ENCODE data around the gene APLP2. TPM values are rescaled to one million over a fixed set of nuclear protein-coding genes. Genes with fewer than 3 reads are reported as not detected.

Gene APLP2
- polyA plus RNA-seq, 1 donor from 2014 or later = 226 TPM

DNA sequence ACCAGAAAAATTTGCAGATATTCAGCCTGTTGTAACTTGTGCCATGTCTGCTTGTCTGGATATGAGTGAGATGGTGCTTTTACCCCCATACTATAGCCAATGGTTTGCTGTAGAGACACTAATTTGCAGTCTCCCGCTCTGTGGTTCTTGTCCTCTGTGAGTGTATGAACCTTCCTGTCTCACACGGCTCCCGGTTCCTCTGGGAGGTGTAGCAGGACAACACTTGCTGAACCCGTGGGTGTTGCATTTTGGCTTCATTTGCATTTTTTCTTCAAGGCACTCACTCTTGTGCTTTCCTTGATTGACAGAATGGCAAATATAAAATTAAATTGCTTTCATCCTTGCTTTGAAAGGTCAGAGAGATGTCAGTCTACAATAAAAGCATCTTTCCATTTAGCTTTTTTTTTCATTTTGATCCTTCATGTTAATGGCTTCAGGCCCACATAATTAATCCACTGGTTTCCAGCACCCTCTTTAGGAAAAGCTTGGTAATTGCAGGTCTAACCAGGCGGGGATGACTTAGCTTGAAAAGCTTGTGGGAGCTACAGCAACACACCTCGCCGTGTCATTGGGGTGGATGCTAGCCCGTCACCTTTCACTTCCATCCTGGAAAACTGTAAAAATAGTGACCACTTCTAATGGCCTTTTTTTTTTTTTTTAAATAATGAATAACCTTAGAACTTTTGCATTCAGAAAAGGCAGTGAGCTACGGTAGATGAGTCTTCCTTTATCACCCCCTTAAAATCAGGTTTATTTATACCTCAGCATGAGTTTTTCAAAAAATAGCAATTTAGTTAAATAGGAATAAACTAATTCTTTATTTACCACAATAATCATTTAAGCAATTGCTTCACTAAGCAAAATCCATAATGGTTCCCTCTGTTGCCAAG lies 62.5 kb downstream of the APLP2 start:
- no peak overlapping the region for H3K4me2 ChIP-seq (ENCODE audit: low read length)
- no peaks in the 10 kb centered on the region for H3K9me2 ChIP-seq (ENCODE audit: insufficient read depth, low read length)
- no peaks in the 10 kb centered on the region for H3K9me3 ChIP-seq (ENCODE audit: low read length)
- no peaks in the 10 kb centered on the region for H4K20me1 ChIP-seq (ENCODE audit: insufficient read depth)
- no peaks in the 10 kb centered on the region for H3K79me2 ChIP-seq (replicated peaks; ENCODE audit: insufficient read depth, low read length)
- no peaks in the 10 kb centered on the region for H3F3A ChIP-seq (ENCODE audit: insufficient read depth, low read length, poor library complexity, severe bottlenecking)
- H3K4me3 ChIP-seq (ENCODE audit: low read length) = no peak overlapping the region
- no peak overlapping the region for H2AFZ ChIP-seq (ENCODE audit: low read depth, low read length)
- peaks cover 8% of the 10 kb centered on the region for H3K36me3 ChIP-seq (ENCODE audit: insufficient read depth, low read length)
- TF ChIP-seq SMC3 (conservative IDR thresholded peaks at IDR 0.05; ENCODE audit: poor library complexity) (peak; percentile 74), EP300 (conservative IDR thresholded peaks at IDR 0.05; ENCODE audit: poor library complexity, severe bottlenecking) (no peak), POLR2AphosphoS5 (IDR thresholded peaks at IDR 0.05) (no peak), MXI1 (conservative IDR thresholded peaks at IDR 0.05; ENCODE audit: poor library complexity, severe bottlenecking) (no peak), RAD21 (conservative IDR thresholded peaks at IDR 0.05) (peak; percentile 78), EZH2 (IDR thresholded peaks at IDR 0.05; ENCODE audit: borderline replicate concordance, insufficient read depth, low read length, poor library complexity, severe bottlenecking) (no peak), TAF1 (IDR thresholded peaks at IDR 0.05; ENCODE audit: low read depth) (no peak)
- TF ChIP-seq, protein P1, sequence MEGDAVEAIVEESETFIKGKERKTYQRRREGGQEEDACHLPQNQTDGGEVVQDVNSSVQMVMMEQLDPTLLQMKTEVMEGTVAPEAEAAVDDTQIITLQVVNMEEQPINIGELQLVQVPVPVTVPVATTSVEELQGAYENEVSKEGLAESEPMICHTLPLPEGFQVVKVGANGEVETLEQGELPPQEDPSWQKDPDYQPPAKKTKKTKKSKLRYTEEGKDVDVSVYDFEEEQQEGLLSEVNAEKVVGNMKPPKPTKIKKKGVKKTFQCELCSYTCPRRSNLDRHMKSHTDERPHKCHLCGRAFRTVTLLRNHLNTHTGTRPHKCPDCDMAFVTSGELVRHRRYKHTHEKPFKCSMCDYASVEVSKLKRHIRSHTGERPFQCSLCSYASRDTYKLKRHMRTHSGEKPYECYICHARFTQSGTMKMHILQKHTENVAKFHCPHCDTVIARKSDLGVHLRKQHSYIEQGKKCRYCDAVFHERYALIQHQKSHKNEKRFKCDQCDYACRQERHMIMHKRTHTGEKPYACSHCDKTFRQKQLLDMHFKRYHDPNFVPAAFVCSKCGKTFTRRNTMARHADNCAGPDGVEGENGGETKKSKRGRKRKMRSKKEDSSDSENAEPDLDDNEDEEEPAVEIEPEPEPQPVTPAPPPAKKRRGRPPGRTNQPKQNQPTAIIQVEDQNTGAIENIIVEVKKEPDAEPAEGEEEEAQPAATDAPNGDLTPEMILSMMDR (IDR thresholded peaks at IDR 0.05; ENCODE audit: poor library complexity, severe bottlenecking) = peak; percentile 75
- TF ChIP-seq, protein P2, sequence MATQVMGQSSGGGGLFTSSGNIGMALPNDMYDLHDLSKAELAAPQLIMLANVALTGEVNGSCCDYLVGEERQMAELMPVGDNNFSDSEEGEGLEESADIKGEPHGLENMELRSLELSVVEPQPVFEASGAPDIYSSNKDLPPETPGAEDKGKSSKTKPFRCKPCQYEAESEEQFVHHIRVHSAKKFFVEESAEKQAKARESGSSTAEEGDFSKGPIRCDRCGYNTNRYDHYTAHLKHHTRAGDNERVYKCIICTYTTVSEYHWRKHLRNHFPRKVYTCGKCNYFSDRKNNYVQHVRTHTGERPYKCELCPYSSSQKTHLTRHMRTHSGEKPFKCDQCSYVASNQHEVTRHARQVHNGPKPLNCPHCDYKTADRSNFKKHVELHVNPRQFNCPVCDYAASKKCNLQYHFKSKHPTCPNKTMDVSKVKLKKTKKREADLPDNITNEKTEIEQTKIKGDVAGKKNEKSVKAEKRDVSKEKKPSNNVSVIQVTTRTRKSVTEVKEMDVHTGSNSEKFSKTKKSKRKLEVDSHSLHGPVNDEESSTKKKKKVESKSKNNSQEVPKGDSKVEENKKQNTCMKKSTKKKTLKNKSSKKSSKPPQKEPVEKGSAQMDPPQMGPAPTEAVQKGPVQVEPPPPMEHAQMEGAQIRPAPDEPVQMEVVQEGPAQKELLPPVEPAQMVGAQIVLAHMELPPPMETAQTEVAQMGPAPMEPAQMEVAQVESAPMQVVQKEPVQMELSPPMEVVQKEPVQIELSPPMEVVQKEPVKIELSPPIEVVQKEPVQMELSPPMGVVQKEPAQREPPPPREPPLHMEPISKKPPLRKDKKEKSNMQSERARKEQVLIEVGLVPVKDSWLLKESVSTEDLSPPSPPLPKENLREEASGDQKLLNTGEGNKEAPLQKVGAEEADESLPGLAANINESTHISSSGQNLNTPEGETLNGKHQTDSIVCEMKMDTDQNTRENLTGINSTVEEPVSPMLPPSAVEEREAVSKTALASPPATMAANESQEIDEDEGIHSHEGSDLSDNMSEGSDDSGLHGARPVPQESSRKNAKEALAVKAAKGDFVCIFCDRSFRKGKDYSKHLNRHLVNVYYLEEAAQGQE (IDR thresholded peaks at IDR 0.05; ENCODE audit: borderline replicate concordance) = no peak
- no peaks in the 10 kb centered on the region for H3K27me3 ChIP-seq (ENCODE audit: insufficient read depth, low read depth, low read length)
- no peak overlapping the region for H3K27ac ChIP-seq (ENCODE audit: low read length)
- H3K9ac ChIP-seq (ENCODE audit: low read length) = no peak overlapping the region

DNA sequence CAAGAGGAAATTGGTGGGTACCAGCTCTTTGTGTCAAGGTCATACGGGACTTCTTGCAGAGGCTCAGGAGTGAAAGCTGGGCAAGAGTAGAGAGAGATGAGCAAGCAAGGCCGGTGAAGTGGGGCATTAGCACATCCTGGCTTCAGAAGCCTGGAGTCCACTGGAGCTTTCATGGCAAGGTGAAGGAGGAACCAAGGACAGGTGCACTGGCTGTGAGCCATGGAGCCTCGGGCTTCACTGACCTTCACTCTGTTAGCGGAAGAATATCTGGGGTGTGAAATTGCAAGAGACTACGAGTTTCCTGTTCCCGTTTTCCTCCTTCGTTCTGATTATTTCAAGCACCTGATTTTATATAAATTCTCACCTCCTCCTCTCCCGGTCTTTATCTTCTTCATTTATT lies 64.0 kb downstream of the APLP2 start:
- Histone ChIP-seq H3K9me3 (ENCODE audit: low read length) (no peaks in the 10 kb centered on the region), H3F3A (ENCODE audit: insufficient read depth, low read length, poor library complexity, severe bottlenecking) (no peaks in the 10 kb centered on the region), H3K36me3 (ENCODE audit: insufficient read depth, low read length) (peaks cover 14% of the 10 kb centered on the region), H3K9me2 (ENCODE audit: insufficient read depth, low read length) (no peaks in the 10 kb centered on the region), H4K20me1 (ENCODE audit: insufficient read depth) (no peaks in the 10 kb centered on the region), H3K4me2 (ENCODE audit: low read length) (no peak overlapping the region), H3K9ac (ENCODE audit: low read length) (no peak overlapping the region), H2AFZ (ENCODE audit: low read depth, low read length) (no peak overlapping the region), H3K4me3 (ENCODE audit: low read length) (no peak overlapping the region), H3K27ac (ENCODE audit: low read length) (no peak overlapping the region), H3K27me3 (ENCODE audit: insufficient read depth, low read depth, low read length) (no peaks in the 10 kb centered on the region), H3K79me2 (replicated peaks; ENCODE audit: insufficient read depth, low read length) (no peaks in the 10 kb centered on the region)
- TF ChIP-seq MXI1 (conservative IDR thresholded peaks at IDR 0.05; ENCODE audit: poor library complexity, severe bottlenecking) (no peak), POLR2AphosphoS5 (IDR thresholded peaks at IDR 0.05) (no peak), EZH2 (IDR thresholded peaks at IDR 0.05; ENCODE audit: borderline replicate concordance, insufficient read depth, low read length, poor library complexity, severe bottlenecking) (no peak), RAD21 (conservative IDR thresholded peaks at IDR 0.05) (no peak), EP300 (conservative IDR thresholded peaks at IDR 0.05; ENCODE audit: poor library complexity, severe bottlenecking) (no peak), SMC3 (conservative IDR thresholded peaks at IDR 0.05; ENCODE audit: poor library complexity) (no peak), TAF1 (IDR thresholded peaks at IDR 0.05; ENCODE audit: low read depth) (no peak)
- TF ChIP-seq, protein P2 (IDR thresholded peaks at IDR 0.05; ENCODE audit: borderline replicate concordance) = no peak
- TF ChIP-seq, protein P1 (IDR thresholded peaks at IDR 0.05; ENCODE audit: poor library complexity, severe bottlenecking) = no peak

Measured in neural cell (in vitro differentiated cells).